ENCODE measurements around the gene SF3B1.

DNA sequence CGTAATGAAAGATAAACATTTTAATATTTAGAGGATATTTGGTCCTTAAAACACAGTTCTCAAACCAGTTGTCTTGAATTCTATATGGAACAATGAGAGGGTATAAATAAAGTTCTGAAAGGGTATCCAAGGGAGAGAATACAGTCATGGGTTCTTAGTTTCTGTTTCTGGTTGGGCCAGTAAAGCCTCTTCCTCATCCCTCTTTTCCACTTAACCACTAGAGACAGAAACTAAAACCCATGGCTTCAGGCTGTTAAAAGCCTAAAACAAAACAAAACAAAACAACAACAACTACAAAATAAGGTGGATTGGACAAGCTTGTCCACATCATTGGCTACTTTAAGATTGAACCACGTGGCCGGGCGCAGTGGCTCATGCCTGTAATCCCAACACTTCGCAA is 37.3 kb upstream of the SF3B1 start:
- TF ChIP-seq EZH2 (IDR thresholded peaks at IDR 0.05; ENCODE audit: insufficient read depth, poor library complexity, severe bottlenecking) (no peak), EZH2phosphoT487 (IDR thresholded peaks at IDR 0.05; ENCODE audit: insufficient read depth, low read depth) (no peak)
